HG03196 (cell line): Measurements from ENCODE around the gene GPX4.
A peak's percentile ranks its signal among the peaks of the same experiment; 100 is the strongest.

Source experiments
- ATAC-seq: cut with Tn5 transposase; IDR thresholded peaks from one replicate; pipeline ENCODE4 v1.9.1; 2021; ENCODE audit not compliant: unreplicated experiment

The GPX4 gene

DNA sequence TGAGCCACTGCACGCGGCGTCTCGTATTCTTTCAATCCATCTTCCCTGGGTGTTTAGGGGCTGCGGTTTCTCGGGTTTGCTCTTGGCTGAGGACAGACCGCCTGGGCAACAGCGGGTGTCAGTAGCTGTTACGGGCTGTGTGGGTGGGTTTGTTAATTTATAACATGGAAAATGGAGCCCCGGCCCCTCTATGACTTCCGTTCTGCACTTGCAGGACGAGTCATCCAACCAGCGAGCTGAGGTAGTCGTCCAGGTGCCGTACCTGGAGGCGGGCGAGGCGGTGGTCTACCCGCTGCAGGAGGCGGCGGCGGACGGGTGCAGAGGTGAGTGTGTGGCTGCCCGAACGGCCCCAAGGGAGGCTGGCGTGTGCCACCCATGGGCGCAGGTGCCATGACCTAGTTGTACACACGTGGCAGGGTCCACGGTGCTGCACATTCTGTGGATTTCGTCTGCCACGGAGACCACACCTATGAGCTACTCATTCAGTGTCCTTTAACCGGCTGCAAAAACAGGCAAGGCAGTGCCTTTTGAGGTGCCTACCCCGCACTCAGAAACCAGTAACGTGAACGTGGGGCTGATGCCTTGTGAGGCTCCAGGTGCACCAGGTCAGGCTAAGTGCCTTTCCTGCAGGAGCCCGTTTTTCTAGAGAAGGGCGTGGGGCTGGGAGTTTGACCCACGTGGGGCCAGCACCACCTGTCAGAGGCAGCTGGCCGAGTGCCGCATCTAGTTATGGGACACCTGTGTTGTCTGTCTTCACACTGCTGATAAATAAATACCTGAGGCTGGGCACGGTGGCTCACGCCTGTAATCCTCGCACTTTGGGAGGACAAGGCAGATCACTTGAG is 19.5 kb upstream of the GPX4 start:
- ATAC-seq: no peak

- ATAC-seq: no peak
These were observed 18.6 kb upstream of the GPX4 start for GRCh38 chr19:1085053-1085658.

DNA sequence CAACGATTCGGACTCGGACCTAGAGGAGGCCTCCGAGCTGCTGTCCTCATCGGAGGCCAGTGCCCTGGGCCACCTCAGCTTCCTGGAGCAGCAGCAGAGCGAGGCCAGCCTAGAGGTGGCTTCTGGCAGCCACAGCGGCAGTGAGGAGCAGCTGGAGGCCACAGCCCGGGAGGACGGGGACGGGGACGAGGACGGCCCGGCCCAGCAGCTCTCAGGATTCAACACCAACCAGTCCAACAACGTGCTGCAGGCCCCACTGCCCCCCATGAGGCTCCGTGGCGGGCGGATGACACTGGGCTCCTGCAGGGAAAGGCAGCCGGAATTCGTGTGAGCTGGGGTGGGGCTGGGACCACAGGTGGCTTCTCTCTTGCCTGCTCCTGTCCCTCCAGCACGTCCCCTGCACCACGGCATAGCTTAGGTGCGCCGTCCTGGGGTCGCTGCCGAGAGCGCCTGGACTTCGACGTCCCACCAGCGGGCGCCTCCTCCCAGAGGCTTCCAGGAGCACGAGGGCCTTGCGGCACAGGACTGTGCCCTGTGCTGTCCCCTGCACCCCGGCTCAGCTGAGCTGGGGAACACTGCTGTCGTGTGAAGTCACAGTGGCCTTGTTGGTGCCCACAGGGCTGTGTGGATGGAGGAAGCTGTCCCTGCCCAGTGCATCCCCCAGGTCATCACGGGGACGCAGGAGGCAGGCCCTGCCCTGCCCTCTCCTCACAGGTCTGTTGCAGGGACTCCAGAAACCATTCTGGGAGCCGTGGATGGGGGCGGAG is 17.9 kb upstream of the GPX4 start:
- no peak for ATAC-seq

- ATAC-seq: no peak
These were observed 17.2 kb upstream of the GPX4 start for GRCh38 chr19:1086613-1087012.

DNA sequence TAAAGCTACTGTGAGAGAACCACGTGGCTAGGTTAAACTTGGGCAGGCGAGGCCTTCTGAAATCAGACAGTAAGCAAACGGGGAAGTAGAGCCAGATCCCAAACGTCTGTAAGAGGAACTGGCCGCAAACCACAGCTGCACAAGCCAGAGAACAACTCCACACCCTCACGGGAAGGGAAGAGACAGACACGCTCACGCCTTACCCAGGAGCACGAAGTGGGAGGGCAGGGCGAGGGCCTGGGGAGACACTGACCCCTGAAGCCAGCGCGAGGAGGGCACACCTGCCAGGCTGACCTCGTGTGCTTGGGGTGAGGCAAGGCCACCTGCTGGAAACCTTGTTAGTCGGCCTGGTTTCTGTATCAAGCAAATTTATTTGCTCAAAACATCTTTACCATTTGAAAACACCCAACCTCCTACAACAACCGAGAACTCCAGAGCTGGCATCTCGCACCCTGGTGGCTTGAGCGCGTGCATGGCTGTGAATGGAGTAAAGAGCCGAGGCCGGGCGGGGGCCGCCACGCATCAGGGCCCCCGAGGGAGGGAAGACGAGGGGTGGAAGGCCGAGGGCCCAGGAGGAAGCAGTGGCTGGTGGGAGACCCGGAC is 15.9 kb upstream of the GPX4 start:
- ATAC-seq: no peak

- no peak for ATAC-seq
These were observed 15.3 kb upstream of the GPX4 start for GRCh38 chr19:1088416-1089010.

DNA sequence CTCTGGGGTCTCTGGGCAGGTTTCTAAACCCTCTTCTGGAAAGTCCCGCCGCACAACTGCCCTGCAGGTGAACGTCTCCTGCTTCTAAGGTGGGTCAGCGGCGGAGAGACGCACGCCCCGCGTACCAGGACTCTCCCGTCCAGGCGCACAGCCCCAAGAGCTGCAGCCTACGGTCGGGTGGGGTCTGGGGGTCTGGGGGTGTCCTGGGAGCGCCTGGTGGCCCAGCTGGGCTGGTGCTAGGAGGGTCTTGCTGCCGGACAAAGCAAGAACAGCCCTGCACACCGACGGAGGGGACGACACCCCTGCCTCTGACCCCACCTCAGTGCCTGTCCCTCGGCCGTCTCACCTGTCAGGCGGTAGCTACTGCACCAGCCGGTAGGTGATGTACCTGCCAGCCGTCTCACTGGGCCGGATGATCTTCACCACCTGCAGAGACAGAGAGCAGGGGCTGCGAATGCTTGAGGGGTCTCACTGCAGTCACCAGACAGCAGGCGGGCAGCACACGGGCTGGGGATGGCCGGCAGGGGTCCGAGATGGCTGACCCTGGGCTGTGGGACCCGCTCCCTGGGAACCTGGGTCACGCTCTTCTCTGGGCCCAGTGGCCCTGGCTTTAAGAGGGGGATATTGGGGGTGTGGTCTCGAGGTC is 14.5 kb upstream of the GPX4 start:
- ATAC-seq: no peak

- ATAC-seq: no peak
These were observed 13.9 kb upstream of the GPX4 start for GRCh38 chr19:1089891-1090290.

GRCh38 chr19:1090731-1091543 is 12.9 kb upstream of the GPX4 start:
- ATAC-seq: no peak

GRCh38 chr19:1091544-1092175 is 12.1 kb upstream of the GPX4 start:
- no peak for ATAC-seq

- ATAC-seq: no peak
These were observed 10.5 kb upstream of the GPX4 start for GRCh38 chr19:1093330-1093729.

- no peak for ATAC-seq
These were observed 9.8 kb upstream of the GPX4 start for GRCh38 chr19:1093811-1094553.

- no peak for ATAC-seq
These were observed 9.2 kb upstream of the GPX4 start for GRCh38 chr19:1094655-1094977.

DNA sequence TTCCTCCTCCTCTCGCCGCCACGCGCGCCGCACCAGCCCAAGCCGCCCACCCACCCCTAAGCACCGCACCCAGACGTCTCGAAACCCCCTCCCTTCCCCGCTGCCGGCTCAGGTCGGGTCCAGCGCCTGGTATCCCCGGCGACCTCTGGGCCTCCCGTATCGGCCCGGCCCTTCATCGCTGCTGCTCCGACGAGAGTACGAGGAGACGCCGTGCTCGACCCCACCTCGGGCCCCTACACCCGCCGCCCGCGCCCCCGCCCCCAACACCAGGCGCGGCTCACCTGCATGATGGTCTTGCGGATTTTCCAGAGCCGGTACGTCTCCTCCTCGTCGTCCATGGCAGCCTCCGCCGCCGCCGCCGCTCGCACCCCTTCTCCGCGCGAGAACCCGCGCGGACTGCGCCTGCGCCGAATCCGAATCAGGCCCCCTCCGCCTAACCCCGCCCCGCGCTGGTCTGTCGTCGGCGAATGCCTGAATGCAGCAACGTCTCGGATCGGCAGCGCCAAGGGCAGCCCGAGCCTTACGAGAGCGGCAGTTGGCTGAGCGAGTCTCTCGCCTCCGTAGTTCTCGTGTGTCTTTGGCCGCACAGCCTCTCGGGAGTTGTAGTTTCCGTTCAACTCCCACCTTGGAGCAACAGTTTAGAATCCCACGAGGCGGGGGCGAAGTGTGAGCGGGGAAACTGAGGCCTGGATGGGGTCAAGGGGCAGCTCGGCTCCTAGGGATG is 8.7 kb upstream of the GPX4 start, which contains the start of gene POLR2E:
Gene POLR2E (minus strand): TSS at position 398 of the 724 bp plus-strand sequence. CDS start 60 bp downstream, at position 338.
- peak; percentile 87 for ATAC-seq

- no peak for ATAC-seq
These were observed 6.0 kb upstream of the GPX4 start for GRCh38 chr19:1097810-1098176.

- no peak for ATAC-seq
These were observed 5.4 kb upstream of the GPX4 start for GRCh38 chr19:1098177-1099051.

DNA sequence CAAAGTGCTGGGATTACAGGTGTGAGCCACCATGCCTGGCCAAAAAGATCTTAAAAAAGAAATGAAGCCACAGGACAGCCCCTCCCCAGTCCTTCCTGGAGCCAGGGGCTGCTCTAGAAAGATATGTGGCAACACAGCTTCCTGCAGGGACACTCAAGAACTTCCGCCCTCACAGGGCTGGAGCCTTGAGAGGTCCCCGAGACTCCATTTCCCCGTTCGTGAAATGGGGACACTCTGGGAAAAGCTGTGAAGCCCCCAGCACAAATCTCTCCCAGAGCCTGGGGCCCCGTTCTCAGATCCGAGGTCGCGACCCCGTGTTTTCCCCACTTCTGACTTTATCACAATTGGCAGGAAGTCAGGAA is 2.5 kb upstream of the GPX4 start:
- no peak for ATAC-seq
